Measurements from ENCODE around the gene CHST15. TPM values are rescaled to one million over a fixed set of nuclear protein-coding genes. Genes with fewer than 3 reads are reported as not detected.

Gene CHST15
- total RNA-seq, 2 experiments from 2014 or later, result not detected

Other genes with a start within 250 kb of the CHST15 start
- gene CPXM2, start 201.8 kb downstream of the CHST15 start, total RNA-seq, result not detected

All from activated CD4-positive, alpha-beta T cell treated with anti-CD3 and anti-CD28 coated beads, Interleukin-2, amount 10 ng/mL, durations not matched to agents 7 days and 5 days (primary cell).